Measurements from ENCODE around the gene MTERF2.
"Not testable (repeated sequence)": the region's sequence is repeated elsewhere in the genome, so short reads cannot be mapped to it uniquely, and the experiment has no call there.

DNA sequence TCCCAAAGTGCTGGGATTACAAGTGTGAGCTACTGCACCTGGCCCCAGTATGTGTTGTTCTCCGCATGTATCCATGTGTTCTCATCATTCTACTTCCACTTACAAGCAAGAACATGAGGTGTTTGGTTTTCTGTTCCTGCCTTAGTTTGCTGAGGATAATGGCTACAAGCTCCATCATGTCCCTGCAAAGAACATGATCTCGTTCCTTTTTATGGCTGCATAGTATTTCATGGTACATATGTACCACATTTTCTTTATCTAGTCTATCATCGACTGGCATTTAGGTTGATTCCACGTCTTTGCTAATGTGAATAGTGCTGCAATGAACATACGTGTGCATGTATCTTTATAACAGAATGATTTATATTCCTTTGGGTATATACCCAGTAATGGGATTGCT lies 9.2 kb upstream of the MTERF2 start:
- TF ChIP-seq, protein P1, sequence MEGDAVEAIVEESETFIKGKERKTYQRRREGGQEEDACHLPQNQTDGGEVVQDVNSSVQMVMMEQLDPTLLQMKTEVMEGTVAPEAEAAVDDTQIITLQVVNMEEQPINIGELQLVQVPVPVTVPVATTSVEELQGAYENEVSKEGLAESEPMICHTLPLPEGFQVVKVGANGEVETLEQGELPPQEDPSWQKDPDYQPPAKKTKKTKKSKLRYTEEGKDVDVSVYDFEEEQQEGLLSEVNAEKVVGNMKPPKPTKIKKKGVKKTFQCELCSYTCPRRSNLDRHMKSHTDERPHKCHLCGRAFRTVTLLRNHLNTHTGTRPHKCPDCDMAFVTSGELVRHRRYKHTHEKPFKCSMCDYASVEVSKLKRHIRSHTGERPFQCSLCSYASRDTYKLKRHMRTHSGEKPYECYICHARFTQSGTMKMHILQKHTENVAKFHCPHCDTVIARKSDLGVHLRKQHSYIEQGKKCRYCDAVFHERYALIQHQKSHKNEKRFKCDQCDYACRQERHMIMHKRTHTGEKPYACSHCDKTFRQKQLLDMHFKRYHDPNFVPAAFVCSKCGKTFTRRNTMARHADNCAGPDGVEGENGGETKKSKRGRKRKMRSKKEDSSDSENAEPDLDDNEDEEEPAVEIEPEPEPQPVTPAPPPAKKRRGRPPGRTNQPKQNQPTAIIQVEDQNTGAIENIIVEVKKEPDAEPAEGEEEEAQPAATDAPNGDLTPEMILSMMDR (conservative IDR thresholded peaks at IDR 0.05; ENCODE audit: low read depth, low read length), result not testable (repeated sequence)
- TF ChIP-seq EZH2 (IDR thresholded peaks at IDR 0.05; ENCODE audit: low read length, unreplicated experiment); EZH2phosphoT487 (IDR thresholded peaks at IDR 0.05; ENCODE audit: borderline replicate concordance, low read length): not testable (repeated sequence)
